ENCODE data around the gene SEPTIN2. TPM values are rescaled to one million over a fixed set of nuclear protein-coding genes. Genes with fewer than 3 reads are reported as not detected.
A peak's percentile ranks its signal among the peaks of the same experiment; 100 is the strongest.

SEPTIN2 gene
- total and polyA plus RNA-seq, 10 of the 15 experiments (the other 5 are each of a cell fraction or from before 2014, with no cell fraction given): 169 to 474 (median 269) TPM

- no peak for TF ChIP-seq ZBTB11 (CRISPR knock-in tag; IDR thresholded peaks at IDR 0.05)
- 0 out of 2 replicates have a peak, but pooled peaks have one; percentile 14 for TF ChIP-seq SMC3 (IDR thresholded peaks at IDR 0.05; ENCODE audit: borderline replicate concordance, low read length)
- no peak for TF ChIP-seq ZNF274 (IDR thresholded peaks at IDR 0.05; ENCODE audit: insufficient read depth, insufficient read length)
- no peak for TF ChIP-seq SPI1 (IDR thresholded peaks at IDR 0.05; ENCODE audit: borderline replicate concordance, insufficient read depth, low read depth, low read length)
- TF ChIP-seq SRF (IDR thresholded peaks at IDR 0.05; ENCODE audit: low read depth in 2 of 2, low read length in 2 of 2): no peak
- no peak for TF ChIP-seq E2F8 (IDR thresholded peaks at IDR 0.05; ENCODE audit: low read depth, partially characterized antibody)
- peak; percentile 53; the same call in 1 of the 2 replicates for TF ChIP-seq RB1 (IDR thresholded peaks at IDR 0.05; ENCODE audit: borderline replicate concordance)
- TF ChIP-seq SMAD1 (IDR thresholded peaks at IDR 0.05; ENCODE audit: low read depth, partially characterized antibody): no peak
- no peak for TF ChIP-seq NFYB (IDR thresholded peaks at IDR 0.05; ENCODE audit: insufficient read depth, low read depth, low read length)
- TF ChIP-seq MYB (IDR thresholded peaks at IDR 0.05; ENCODE audit: borderline replicate concordance, low read depth, low read length): no peak
- TF ChIP-seq TCF3 (IDR thresholded peaks at IDR 0.05; ENCODE audit: borderline replicate concordance, insufficient read depth, low read depth, low read length): no peak
- no peak for TF ChIP-seq TCF7 (IDR thresholded peaks at IDR 0.05; ENCODE audit: borderline replicate concordance)
- no peak for TF ChIP-seq ZZZ3 (IDR thresholded peaks at IDR 0.05; ENCODE audit: control insufficient read depth, insufficient read length, low read depth)
- TF ChIP-seq RBBP5 (conservative IDR thresholded peaks at IDR 0.05): no peak
- no peak for TF ChIP-seq JUND (IDR thresholded peaks at IDR 0.05; ENCODE audit: low read depth, low read length)
- no peak for TF ChIP-seq CBX3 (IDR thresholded peaks at IDR 0.05; ENCODE audit: borderline replicate concordance, low read depth)
- TF ChIP-seq ZBED1 (IDR thresholded peaks at IDR 0.05; ENCODE audit: borderline replicate concordance): no peak
- TF ChIP-seq IKZF1 (conservative IDR thresholded peaks at IDR 0.05): no peak; the same call in 1 of the 2 replicates
- TF ChIP-seq PBX3 (IDR thresholded peaks at IDR 0.05; ENCODE audit: insufficient replicate concordance, low read depth, low read length): no peak
Measured at GRCh38 chr2:241314226-241315092, 1.3 kb upstream of the SEPTIN2 start (continued).

Measured in GM12878 (cell line).